CD4-positive, alpha-beta T cell (primary cell): Measurements from ENCODE around the gene CDK17. TPM values are rescaled to one million over a fixed set of nuclear protein-coding genes. Genes with fewer than 3 reads are reported as not detected.

Source experiments
- ATAC-seq: fragments of 200-7000 bp; cut with Tn5 transposase; one replicate; pipeline ENCODE4 v1.10.0; 2022; ENCODE audit warnings: mild to moderate bottlenecking; ENCODE audit not compliant: poor library complexity
- CTCF ChIA-PET: fragments of 350-600 bp; sonication (Branson Sonifier 250); formaldehyde crosslinking; loops from one replicate; lab custom pipeline; 2021; ENCODE audit warnings: antibody characterized with exemption, inconsistent platforms; lab: Charles Lee
- POLR2A ChIA-PET: fragments of 350-600 bp; sonication (Branson Sonifier 250); formaldehyde crosslinking; loops from one replicate; lab custom pipeline; 2021; ENCODE audit warnings: antibody characterized with exemption, inconsistent platforms; lab: Charles Lee
- DNase-seq, 14 experiments: peaks; one replicate each; pipeline ENCODE4 v3.0.0-alpha.2; 2013 to 2020; ENCODE audit warnings: mixed read lengths in 2 of 14
- H3K27ac ChIP-seq, 2 donors: one replicate each; pipeline versions ENCODE4 v1.5.1 to v1.7.0; 2013; ENCODE audit warnings: low read length in 2 of 2, low read depth in 1 of 2, mild to moderate bottlenecking in 1 of 2
- H3K27me3 ChIP-seq, 2 experiments: 1 replicate in 1 of 2; 2 replicates in 1 of 2; pipeline versions ENCODE4 v1.6.1 to v1.7.0; 2013; ENCODE audit warnings: low read length in 2 of 2, control low read depth in 1 of 2, mild to moderate bottlenecking in 1 of 2, moderate library complexity in 1 of 2; ENCODE audit not compliant: insufficient read depth in 2 of 2, control insufficient read depth in 1 of 2
- H3K36me3 ChIP-seq: one replicate; pipeline ENCODE4 v1.6.1; 2013; ENCODE audit warnings: low read length, control low read depth; ENCODE audit not compliant: insufficient read depth
- H3K4me1 ChIP-seq: one replicate; pipeline ENCODE4 v1.6.1; 2013; ENCODE audit warnings: low read length, control low read depth; ENCODE audit not compliant: insufficient read depth
- H3K4me3 ChIP-seq: one replicate; pipeline ENCODE4 v1.5.1; 2013; ENCODE audit warnings: mild to moderate bottlenecking, low read length, moderate library complexity
- H3K9me3 ChIP-seq, 2 experiments: 1 replicate in 1 of 2; 2 replicates in 1 of 2; pipeline versions ENCODE4 v1.6.1 to v1.7.0; 2013; ENCODE audit warnings: low read length in 2 of 2, mild to moderate bottlenecking in 2 of 2, control low read depth in 1 of 2, moderate library complexity in 1 of 2; ENCODE audit not compliant: control insufficient read depth in 1 of 2, insufficient read depth in 1 of 2
- H3K27ac Mint-ChIP-seq: one replicate; pipeline ENCODE4 v1.8.0; 2020; ENCODE audit warnings: mixed read lengths
- H3K27me3 Mint-ChIP-seq: one replicate; pipeline ENCODE4 v1.8.0; 2021; ENCODE audit warnings: mixed read lengths
- H3K36me3 Mint-ChIP-seq: one replicate; pipeline ENCODE4 v1.8.0; 2021; ENCODE audit warnings: low read depth, mixed read lengths
- H3K4me1 Mint-ChIP-seq: one replicate; pipeline ENCODE4 v1.8.0; 2021; ENCODE audit warnings: low read depth, mixed read lengths
- H3K4me3 Mint-ChIP-seq: one replicate; pipeline ENCODE4 v1.8.0; 2020; ENCODE audit warnings: mild to moderate bottlenecking, mixed read lengths
- H3K9me3 Mint-ChIP-seq: one replicate; pipeline ENCODE4 v1.8.0; 2020; ENCODE audit warnings: mixed read lengths
- CTCF ChIP-seq: fragments of 200-600 bp; IDR thresholded peaks from one replicate; pipeline ENCODE4 v1.8.0; 2022; ENCODE audit warnings: antibody characterized with exemption, mild to moderate bottlenecking
- intact Hi-C, 2 experiments: fragments of 100-400 bp; cut with DNase I in 1 of 2; cut with micrococcal nuclease in 1 of 2; formaldehyde crosslinking; loops; one replicate each; pipeline versions ENCODE4 v1.15.1 to v1.9.0; 2023 to 2025; cut with DNase I, micrococcal nuclease
- total RNA-seq, 174 experiments: library from RNA in 2 of 174; stranded (reverse) in 2 of 174; gene quantifications; one replicate each; pipeline ENCODE4 v1.2.3 and lab custom pipeline; 2021 to 2026

CDK17 gene
- total RNA-seq, 2 experiments from 2014 or later: 112 to 113 TPM

GRCh38 chr12:96266238-96266637 lies 134.0 kb downstream of the CDK17 start:
- Histone ChIP-seq H3K27me3 (no peaks in the 10 kb centered on the region), H3K4me3 (no peak overlapping the region), H3K4me1 (no peaks in the 10 kb centered on the region), H3K36me3 (peaks cover 75% of the 10 kb centered on the region), H3K9me3 (no peaks in the 10 kb centered on the region), H3K27ac (no peak overlapping the region)
- H3K27me3 Mint-ChIP-seq: no peaks in the 10 kb centered on the region
- H3K27ac Mint-ChIP-seq: peak overlapping the region; percentile 3
- intact Hi-C loops: no loop called here
- no peak for DNase-seq
- H3K4me1 Mint-ChIP-seq: peaks cover 40% of the 10 kb centered on the region
- peaks cover 86% of the 10 kb centered on the region for H3K36me3 Mint-ChIP-seq
- H3K9me3 Mint-ChIP-seq: no peaks in the 10 kb centered on the region
- no peak for ATAC-seq
- ChIA-PET POLR2A (interaction anchor here (1.3 kb wide), 1 partner anchor 134 kb away, joined by 5 read pairs; the partner anchor contains the start of gene CDK17), CTCF (interaction anchor here (0.8 to 1.2 kb wide), 2 partner anchors 51 to 134 kb away, joined by 3 to 4 read pairs; partner anchors contain the start of gene CDK17)
- TF ChIP-seq CTCF: no peak
- H3K4me3 Mint-ChIP-seq: no peak overlapping the region

GRCh38 chr12:96265836-96266235 lies 134.4 kb downstream of the CDK17 start:
- Mint-ChIP-seq H3K27ac (peak overlapping the region; percentile 3), H3K4me1 (peaks cover 40% of the 10 kb centered on the region), H3K27me3 (no peaks in the 10 kb centered on the region), H3K9me3 (no peaks in the 10 kb centered on the region), H3K4me3 (no peak overlapping the region), H3K36me3 (peaks cover 86% of the 10 kb centered on the region)
- Histone ChIP-seq H3K27me3 (no peaks in the 10 kb centered on the region), H3K27ac (no peak overlapping the region), H3K9me3 (no peaks in the 10 kb centered on the region), H3K4me1 (no peaks in the 10 kb centered on the region), H3K4me3 (no peak overlapping the region), H3K36me3 (peaks cover 75% of the 10 kb centered on the region)
- ChIA-PET CTCF (interaction anchor here (1.2 kb wide), 1 partner anchor 51 kb away, joined by 4 read pairs; no protein-coding TSS in a partner anchor), POLR2A (interaction anchor here (1.3 kb wide), 1 partner anchor 135 kb away, joined by 5 read pairs; the partner anchor contains the start of gene CDK17)
- no peak for TF ChIP-seq CTCF
- ATAC-seq (no peak), DNase-seq (no peak)
- intact Hi-C loops: no loop called here

GRCh38 chr12:96265400-96265799 lies 134.8 kb downstream of the CDK17 start:
- no peak for TF ChIP-seq CTCF
- Mint-ChIP-seq H3K4me1 (peaks cover 44% of the 10 kb centered on the region), H3K4me3 (no peak overlapping the region), H3K36me3 (peaks cover 86% of the 10 kb centered on the region), H3K27ac (peak overlapping the region; percentile 3), H3K9me3 (no peaks in the 10 kb centered on the region), H3K27me3 (no peaks in the 10 kb centered on the region)
- no peaks in the 10 kb centered on the region for H3K27me3 ChIP-seq
- ATAC-seq (no peak), DNase-seq (no peak)
- peaks cover 76% of the 10 kb centered on the region for H3K36me3 ChIP-seq
- CTCF ChIA-PET: no interaction called here
- POLR2A ChIA-PET: interaction anchor here (1.3 kb wide), 1 partner anchor 135 kb away, joined by 5 read pairs; the partner anchor contains the start of gene CDK17
- no peak overlapping the region for H3K27ac ChIP-seq
- H3K4me1 ChIP-seq: no peaks in the 10 kb centered on the region
- intact Hi-C loops: no loop called here
- no peaks in the 10 kb centered on the region for H3K9me3 ChIP-seq
- H3K4me3 ChIP-seq: no peak overlapping the region
